B cell (primary cell): ENCODE measurements around the gene PACSIN2. TPM values are rescaled to one million over a fixed set of nuclear protein-coding genes. Genes with fewer than 3 reads are reported as not detected.
A peak's percentile ranks its signal among the peaks of the same experiment; 100 is the strongest.

Experiments
- ATAC-seq: fragments of 200-7000 bp; cut with Tn5 transposase; one replicate; pipeline ENCODE4 v1.10.0; 2021; ENCODE audit warnings: low read depth, mild to moderate bottlenecking, moderate number of reproducible peaks, moderate library complexity
- CTCF ChIA-PET: fragments of 350-600 bp; sonication (Branson Sonifier 250); formaldehyde crosslinking; loops from one replicate; lab custom pipeline; 2021; ENCODE audit warnings: antibody characterized with exemption, inconsistent platforms; lab: Charles Lee
- POLR2A ChIA-PET: fragments of 350-600 bp; sonication (Branson Sonifier 250); formaldehyde crosslinking; loops from one replicate; lab custom pipeline; 2021; ENCODE audit warnings: antibody characterized with exemption; lab: Charles Lee
- DNase-seq: peaks from one replicate; pipeline ENCODE4 v3.0.0; 2013
- H2AFZ ChIP-seq: 2 replicates; pipeline ENCODE4 v1.6.1; 2012; ENCODE audit warnings: mild to moderate bottlenecking, low read depth, low read length; ENCODE audit not compliant: insufficient read depth, poor library complexity, severe bottlenecking
- H3K27ac ChIP-seq, 2 donors: 1 replicate in 1 of 2; 2 replicates in 1 of 2; pipeline ENCODE4 v1.5.1; 2012 to 2013; ENCODE audit warnings: low read length in 2 of 2, mild to moderate bottlenecking in 2 of 2, moderate library complexity in 1 of 2
- H3K27me3 ChIP-seq, 4 experiments: fragments of 200-600 bp in 1 of 4; sonication (generic) in 1 of 4; replicated peaks in 1 of 4; 1 replicate in 2 of 4; 2 replicates in 2 of 4; pipeline versions ENCODE4 v1.6.1 to v1.7.0; 2013 to 2016; ENCODE audit warnings: low read length in 3 of 4, mild to moderate bottlenecking in 2 of 4, mixed read lengths in 1 of 4, moderate library complexity in 1 of 4; ENCODE audit not compliant: insufficient read depth in 4 of 4, control insufficient read depth in 3 of 4; ENCODE audit errors: control extremely low read depth in 1 of 4
- H3K36me3 ChIP-seq, 2 experiments: replicated peaks in 1 of 2; 1 replicate in 1 of 2; 2 replicates in 1 of 2; pipeline versions ENCODE4 v1.6.1 to v1.7.1; 2013; ENCODE audit warnings: low read length in 1 of 2; ENCODE audit not compliant: insufficient read depth in 2 of 2, control insufficient read depth in 1 of 2; ENCODE audit errors: control extremely low read depth in 1 of 2, extremely low read depth in 1 of 2
- H3K4me1 ChIP-seq, 2 donors: fragments of 200-600 bp in 1 of 2; sonication (generic) in 1 of 2; 1 replicate in 1 of 2; 2 replicates in 1 of 2; pipeline versions ENCODE4 v1.5.1 to v1.6.1; 2013 to 2017; ENCODE audit warnings: low read length in 2 of 2; ENCODE audit not compliant: control insufficient read depth in 2 of 2, insufficient read depth in 2 of 2
- H3K4me2 ChIP-seq: replicated peaks from 2 replicates; pipeline ENCODE3; 2012; ENCODE audit warnings: mild to moderate bottlenecking, low read depth, low read length; ENCODE audit not compliant: poor library complexity, severe bottlenecking
- H3K4me3 ChIP-seq, 5 experiments: fragments of 200-600 bp in 1 of 5; sonication (generic) in 1 of 5; 1 replicate in 3 of 5; 2 replicates in 2 of 5; pipeline versions ENCODE4 v1.5.1 to v1.7.0; 2011 to 2016; ENCODE audit warnings: low read length in 4 of 5, mild to moderate bottlenecking in 4 of 5, low read depth in 2 of 5, control low read depth in 1 of 5, moderate library complexity in 1 of 5; ENCODE audit not compliant: insufficient read depth in 1 of 5; ENCODE audit errors: control extremely low read depth in 1 of 5, extremely low read depth in 1 of 5
- H3K79me2 ChIP-seq: fragments of 200-600 bp; sonication (generic); one replicate; pipeline ENCODE4 v1.6.0; 2016; ENCODE audit warnings: low read length; ENCODE audit not compliant: control insufficient read depth, insufficient read depth
- H3K9ac ChIP-seq: fragments of 200-600 bp; sonication (generic); 2 replicates; pipeline ENCODE4 v1.6.1; 2017; ENCODE audit warnings: mild to moderate bottlenecking, low read length, moderate library complexity
- H3K9me3 ChIP-seq, 3 donors: one replicate each; pipeline versions ENCODE4 v1.6.1 to v1.7.1; 2013; ENCODE audit warnings: low read length in 2 of 3; ENCODE audit not compliant: control insufficient read depth in 2 of 3, insufficient read depth in 1 of 3; ENCODE audit errors: control extremely low read depth in 1 of 3
- H4K20me1 ChIP-seq: 2 replicates; pipeline ENCODE4 v1.6.0; 2012; ENCODE audit warnings: mild to moderate bottlenecking, low read length; ENCODE audit not compliant: insufficient read depth, control insufficient read depth, poor library complexity, severe bottlenecking
- H3K27ac Mint-ChIP-seq: one replicate; pipeline ENCODE4 v1.8.0; 2021; ENCODE audit warnings: mixed read lengths
- H3K27me3 Mint-ChIP-seq: one replicate; pipeline ENCODE4 v1.8.0; 2021; ENCODE audit warnings: mixed read lengths
- H3K4me1 Mint-ChIP-seq: one replicate; pipeline ENCODE4 v1.8.0; 2021; ENCODE audit warnings: mixed read lengths
- H3K4me3 Mint-ChIP-seq: one replicate; pipeline ENCODE4 v1.8.0; 2021; ENCODE audit warnings: mixed read lengths
- H3K9me3 Mint-ChIP-seq: one replicate; pipeline ENCODE4 v1.8.0; 2022; ENCODE audit warnings: mixed read lengths; ENCODE audit not compliant: insufficient read depth
- EZH2 ChIP-seq: IDR thresholded peaks from 2 replicates; pipeline ENCODE4 v1.6.1; 2012; ENCODE audit warnings: borderline replicate concordance, low read depth, mild to moderate bottlenecking, moderate library complexity, low read length; ENCODE audit not compliant: insufficient read depth, poor library complexity, severe bottlenecking
- WGBS: methylation state at CpG from one replicate; pipeline ENCODE4 v1.1.5; 2013; ENCODE audit warnings: missing lambda C conversion rate; ENCODE audit not compliant: insufficient coverage; 5-methylcytosine and 5-hydroxymethylcytosine counted together
- intact Hi-C: fragments of 100-400 bp; cut with micrococcal nuclease; formaldehyde crosslinking; loops from one replicate; pipeline ENCODE4 v1.10.0; 2022
- polyA plus RNA-seq: library from polyadenylated mRNA; depleted of rRNA; stranded (reverse); fragments of >200 nt; gene quantifications from 2 replicates; pipeline ENCODE4 v1.2.3, GENCODE V29; 2012
- total RNA-seq, 2 donors: library from RNA; stranded (reverse); fragments of 120-200 nt in 1 of 2; gene quantifications; 1 replicate in 1 of 2; 2 replicates in 1 of 2; pipeline versions ENCODE4 v1.2.3 to v1.2.4, GENCODE V29; 2013 to 2022
- TF ChIP-seq, protein P1 (sequence below): fragments of 200-600 bp; IDR thresholded peaks from one replicate; pipeline ENCODE4 v1.8.0; 2022; ENCODE audit warnings: antibody characterized with exemption, mild to moderate bottlenecking

Gene PACSIN2
- total and polyA plus RNA-seq, 2 donors (not counting 1 experiment from before 2014, with no cell fraction given) = 26.9 to 59.3 TPM

DNA sequence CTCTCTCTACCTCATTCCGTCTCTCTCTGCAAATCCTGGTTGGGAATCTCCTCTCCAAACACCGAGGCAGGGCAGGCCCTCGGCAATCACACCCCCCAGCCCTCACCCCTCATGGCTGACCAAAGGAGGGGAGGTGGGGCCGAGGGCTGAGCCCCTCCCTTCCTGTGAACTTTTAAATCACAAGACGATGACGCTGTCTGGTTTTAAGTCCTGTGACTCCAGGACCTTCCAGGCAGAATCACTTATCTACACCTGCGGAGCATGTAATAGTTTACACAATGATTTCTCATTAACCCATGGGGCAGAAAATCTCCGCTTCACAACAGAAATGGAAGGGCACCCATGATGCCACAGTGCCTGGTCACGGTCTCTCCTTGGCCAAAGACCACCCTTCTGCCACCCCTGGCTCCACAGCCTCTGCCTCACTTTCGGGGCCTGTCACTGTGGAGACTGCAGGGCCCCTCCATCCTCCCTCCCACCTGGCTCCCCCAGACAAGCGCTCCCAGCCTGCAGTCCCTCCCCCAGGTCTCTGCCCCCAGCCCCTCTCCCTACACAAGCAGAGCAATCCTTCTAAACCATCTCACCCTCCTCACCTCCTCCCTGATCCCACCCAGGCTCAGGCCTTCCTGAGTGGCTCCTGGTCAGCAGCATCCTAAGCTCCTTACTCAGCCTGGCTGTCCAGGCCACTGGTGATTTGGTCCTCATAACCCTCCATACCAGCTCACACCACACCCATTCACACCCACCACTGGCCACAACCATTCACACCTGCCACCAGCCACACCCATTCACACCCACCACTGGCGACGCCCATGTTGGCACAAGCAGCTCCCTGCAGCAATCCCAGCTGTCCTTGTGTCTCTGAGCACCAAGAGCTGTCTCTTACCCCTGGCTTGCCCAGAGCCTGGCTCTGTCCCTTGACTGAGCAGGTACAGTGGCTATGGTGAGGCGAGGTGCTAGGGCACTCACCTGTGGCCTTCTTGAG is 127.1 kb downstream of the PACSIN2 start:
- DNase-seq (no peak), ATAC-seq (no peak)
- WGBS = 90% methylated on average over 12 of the region's 14 CpGs
- no peaks in the 10 kb centered on the region for H3K27me3 Mint-ChIP-seq
- Histone ChIP-seq H3K4me1 (peaks cover 20 to 48% of the 10 kb centered on the region in 2 donors), H3K4me3 (no peak overlapping the region), H3K4me2 (no peak overlapping the region), H4K20me1 (no peaks in the 10 kb centered on the region), H2AFZ (no peak overlapping the region), H3K9me3 (no peaks in the 10 kb centered on the region), H3K36me3 (peaks cover 0 to 66% of the 10 kb centered on the region in 2 experiments), H3K9ac (no peak overlapping the region), H3K27ac (no peak overlapping the region), H3K79me2 (peaks cover 6% of the 10 kb centered on the region), H3K27me3 (no peaks in the 10 kb centered on the region)
- H3K4me3 Mint-ChIP-seq = no peak overlapping the region
- POLR2A ChIA-PET = interaction anchor here (0.6 kb wide), 1 partner anchor 10 kb away, joined by 4 read pairs; no protein-coding TSS in a partner anchor
- TF ChIP-seq EZH2 = no peak
- TF ChIP-seq, protein P1, sequence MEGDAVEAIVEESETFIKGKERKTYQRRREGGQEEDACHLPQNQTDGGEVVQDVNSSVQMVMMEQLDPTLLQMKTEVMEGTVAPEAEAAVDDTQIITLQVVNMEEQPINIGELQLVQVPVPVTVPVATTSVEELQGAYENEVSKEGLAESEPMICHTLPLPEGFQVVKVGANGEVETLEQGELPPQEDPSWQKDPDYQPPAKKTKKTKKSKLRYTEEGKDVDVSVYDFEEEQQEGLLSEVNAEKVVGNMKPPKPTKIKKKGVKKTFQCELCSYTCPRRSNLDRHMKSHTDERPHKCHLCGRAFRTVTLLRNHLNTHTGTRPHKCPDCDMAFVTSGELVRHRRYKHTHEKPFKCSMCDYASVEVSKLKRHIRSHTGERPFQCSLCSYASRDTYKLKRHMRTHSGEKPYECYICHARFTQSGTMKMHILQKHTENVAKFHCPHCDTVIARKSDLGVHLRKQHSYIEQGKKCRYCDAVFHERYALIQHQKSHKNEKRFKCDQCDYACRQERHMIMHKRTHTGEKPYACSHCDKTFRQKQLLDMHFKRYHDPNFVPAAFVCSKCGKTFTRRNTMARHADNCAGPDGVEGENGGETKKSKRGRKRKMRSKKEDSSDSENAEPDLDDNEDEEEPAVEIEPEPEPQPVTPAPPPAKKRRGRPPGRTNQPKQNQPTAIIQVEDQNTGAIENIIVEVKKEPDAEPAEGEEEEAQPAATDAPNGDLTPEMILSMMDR = no peak
- peaks cover 40% of the 10 kb centered on the region for H3K4me1 Mint-ChIP-seq
- CTCF ChIA-PET = interaction anchor here (1.0 to 1.7 kb wide), 2 partner anchors 20 to 52 kb away, joined by 3 to 8 read pairs; no protein-coding TSS in a partner anchor
- intact Hi-C loops = no loop called here
- no peaks in the 10 kb centered on the region for H3K9me3 Mint-ChIP-seq
- peak overlapping the region; percentile 20 for H3K27ac Mint-ChIP-seq

DNA sequence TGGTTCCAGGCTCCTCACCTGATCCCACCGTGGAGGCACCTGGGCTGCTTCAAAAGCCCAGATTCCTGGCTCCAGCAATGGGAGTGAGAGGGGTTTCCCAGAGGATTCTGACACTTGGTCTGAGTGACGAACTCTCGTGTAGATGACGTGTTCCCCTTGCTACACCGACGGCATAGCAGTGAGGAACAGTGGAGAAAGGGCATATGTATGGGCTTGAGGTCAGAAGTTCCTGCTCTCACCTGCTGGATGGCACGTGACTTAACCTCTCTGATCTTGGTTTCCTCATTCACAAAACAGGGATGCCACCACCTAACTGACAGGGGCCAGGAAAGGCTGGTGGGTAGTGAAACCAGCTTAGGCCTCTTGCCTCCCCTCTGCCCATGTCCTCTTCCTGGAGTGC is 127.8 kb downstream of the PACSIN2 start:
- H3K4me1 Mint-ChIP-seq = peaks cover 39% of the 10 kb centered on the region
- H3K27ac Mint-ChIP-seq = peak overlapping the region; percentile 20

More for the DNA sequence above, 127.8 kb downstream of the PACSIN2 start:
- ChIA-PET CTCF (interaction anchor here (1.0 kb wide), 1 partner anchor 52 kb away, joined by 3 read pairs; no protein-coding TSS in a partner anchor), POLR2A (no interaction called here)
- Histone ChIP-seq H3K4me2 (no peak overlapping the region), H3K9me3 (no peaks in the 10 kb centered on the region), H3K27ac (no peak overlapping the region), H3K4me3 (no peak overlapping the region), H3K4me1 (peaks cover 17 to 44% of the 10 kb centered on the region in 2 donors), H3K79me2 (peaks cover 6% of the 10 kb centered on the region), H3K36me3 (peaks cover 0 to 73% of the 10 kb centered on the region in 2 experiments), H2AFZ (no peak overlapping the region), H3K27me3 (no peaks in the 10 kb centered on the region), H4K20me1 (no peaks in the 10 kb centered on the region), H3K9ac (no peak overlapping the region)
- DNase-seq (no peak), ATAC-seq (no peak)
- Mint-ChIP-seq H3K9me3 (no peaks in the 10 kb centered on the region), H3K4me3 (no peak overlapping the region), H3K27me3 (no peaks in the 10 kb centered on the region)
- TF ChIP-seq, protein P1 = no peak
- no peak for TF ChIP-seq EZH2
- intact Hi-C loops = no loop called here
- 89% methylated on average over 7 of the region's 7 CpGs for WGBS
